Epithelial cell of proximal tubule (primary cell): ENCODE measurements around the gene MATCAP1. TPM values are rescaled to one million over a fixed set of nuclear protein-coding genes. Genes with fewer than 3 reads are reported as not detected.

Experiments
- DNase-seq: peaks from one replicate; pipeline ENCODE4 v3.0.0-alpha.2; 2011; ENCODE audit warnings: low read depth
- H3K4me3 ChIP-seq: 2 replicates; pipeline ENCODE4 v1.5.1; 2011; ENCODE audit warnings: low read depth, mild to moderate bottlenecking, low read length
- total RNA-seq: library from RNA; depleted of rRNA; stranded (reverse); fragments of >200 nt; gene quantifications from 2 replicates; pipeline ENCODE4 v1.2.3, GENCODE V29; 2015
- TF ChIP-seq, protein P1 (sequence below): conservative IDR thresholded peaks from 2 replicates; pipeline ENCODE4 v1.5.1; 2012; ENCODE audit warnings: low read depth, mild to moderate bottlenecking, low read length

Gene MATCAP1
- total RNA-seq, 1 donor from 2014 or later: 11.4 TPM

DNA sequence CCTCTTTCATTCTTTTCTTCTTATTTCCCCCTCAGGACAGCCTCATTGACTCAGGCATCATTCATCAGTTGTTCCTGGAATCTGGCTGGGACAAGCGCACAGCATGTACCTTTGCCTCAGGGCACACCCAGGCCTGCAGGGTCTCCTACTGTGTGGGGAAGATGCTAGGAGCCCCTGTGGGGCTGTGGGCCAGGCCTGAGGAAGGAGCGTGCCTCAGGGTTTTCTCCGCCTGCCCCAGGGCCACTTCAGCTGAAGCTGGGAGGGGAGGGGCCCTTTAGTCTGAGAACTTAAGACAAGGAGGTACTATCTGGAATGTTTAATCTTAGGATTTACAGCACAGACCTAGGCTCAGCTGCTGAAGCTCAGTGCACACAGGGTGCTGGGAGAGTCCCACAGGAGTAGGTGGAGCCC, 23.1 kb upstream of the MATCAP1 start:
- TF ChIP-seq, protein P1, sequence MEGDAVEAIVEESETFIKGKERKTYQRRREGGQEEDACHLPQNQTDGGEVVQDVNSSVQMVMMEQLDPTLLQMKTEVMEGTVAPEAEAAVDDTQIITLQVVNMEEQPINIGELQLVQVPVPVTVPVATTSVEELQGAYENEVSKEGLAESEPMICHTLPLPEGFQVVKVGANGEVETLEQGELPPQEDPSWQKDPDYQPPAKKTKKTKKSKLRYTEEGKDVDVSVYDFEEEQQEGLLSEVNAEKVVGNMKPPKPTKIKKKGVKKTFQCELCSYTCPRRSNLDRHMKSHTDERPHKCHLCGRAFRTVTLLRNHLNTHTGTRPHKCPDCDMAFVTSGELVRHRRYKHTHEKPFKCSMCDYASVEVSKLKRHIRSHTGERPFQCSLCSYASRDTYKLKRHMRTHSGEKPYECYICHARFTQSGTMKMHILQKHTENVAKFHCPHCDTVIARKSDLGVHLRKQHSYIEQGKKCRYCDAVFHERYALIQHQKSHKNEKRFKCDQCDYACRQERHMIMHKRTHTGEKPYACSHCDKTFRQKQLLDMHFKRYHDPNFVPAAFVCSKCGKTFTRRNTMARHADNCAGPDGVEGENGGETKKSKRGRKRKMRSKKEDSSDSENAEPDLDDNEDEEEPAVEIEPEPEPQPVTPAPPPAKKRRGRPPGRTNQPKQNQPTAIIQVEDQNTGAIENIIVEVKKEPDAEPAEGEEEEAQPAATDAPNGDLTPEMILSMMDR: no peak
- no peak for DNase-seq
- H3K4me3 ChIP-seq: no peak overlapping the region

DNA sequence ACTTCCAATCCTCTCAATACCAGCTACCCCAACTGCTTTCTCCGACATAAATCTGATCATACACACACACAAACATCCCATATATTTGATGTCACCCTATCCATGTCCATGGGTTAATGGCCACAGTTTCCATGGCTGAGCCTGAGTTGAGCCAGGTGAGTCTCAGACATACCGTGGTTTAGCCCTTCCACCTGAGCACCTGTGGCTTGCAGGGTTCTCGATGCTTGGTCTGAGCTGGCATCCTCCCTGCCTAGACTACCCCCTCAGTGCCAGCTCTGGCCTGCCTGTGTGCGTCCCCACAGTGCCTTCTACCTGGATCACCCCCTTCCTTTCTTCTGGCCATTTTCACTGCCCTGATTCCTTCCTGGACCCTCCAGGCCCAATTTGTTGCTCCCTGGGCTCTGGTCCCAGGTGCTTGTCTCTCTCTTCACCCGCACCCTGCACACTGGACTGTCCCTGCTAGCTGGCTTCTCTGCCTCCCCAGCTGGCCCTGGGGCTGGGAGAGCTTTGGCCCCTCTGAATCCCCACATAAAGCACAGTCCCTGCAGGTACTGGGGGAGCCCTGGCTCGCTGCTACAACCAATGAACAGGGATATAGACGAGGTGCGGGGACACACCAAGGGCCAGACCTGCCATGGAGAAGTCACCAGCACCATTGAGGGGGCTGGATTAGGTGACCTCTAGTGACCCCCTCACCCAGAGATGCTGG, 22.5 kb upstream of the MATCAP1 start:
- TF ChIP-seq, protein P1: no peak
- H3K4me3 ChIP-seq: no peak overlapping the region
- no peak for DNase-seq

DNA sequence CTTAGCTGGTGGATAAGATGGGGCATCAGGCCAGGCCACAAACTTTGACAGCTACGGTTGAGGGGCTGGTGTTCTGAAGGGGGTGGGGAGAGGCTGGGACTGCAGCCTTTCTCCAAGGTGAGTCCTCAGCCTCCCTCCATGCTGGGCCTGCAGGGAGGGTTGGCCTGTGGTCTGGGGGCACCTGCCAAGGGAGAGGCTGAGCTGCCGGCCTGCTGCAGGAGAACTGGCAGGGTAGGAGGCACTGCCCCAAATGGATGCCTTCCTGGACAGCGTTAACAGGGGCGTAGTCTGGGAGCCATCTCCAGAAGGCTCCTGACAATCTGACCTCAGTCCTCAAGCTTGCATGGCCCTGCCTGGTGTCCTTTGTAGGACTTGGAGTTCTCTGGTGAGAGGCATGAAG, 20.3 kb upstream of the MATCAP1 start:
- DNase-seq: no peak
- TF ChIP-seq, protein P1: no peak
- H3K4me3 ChIP-seq: no peak overlapping the region

DNA sequence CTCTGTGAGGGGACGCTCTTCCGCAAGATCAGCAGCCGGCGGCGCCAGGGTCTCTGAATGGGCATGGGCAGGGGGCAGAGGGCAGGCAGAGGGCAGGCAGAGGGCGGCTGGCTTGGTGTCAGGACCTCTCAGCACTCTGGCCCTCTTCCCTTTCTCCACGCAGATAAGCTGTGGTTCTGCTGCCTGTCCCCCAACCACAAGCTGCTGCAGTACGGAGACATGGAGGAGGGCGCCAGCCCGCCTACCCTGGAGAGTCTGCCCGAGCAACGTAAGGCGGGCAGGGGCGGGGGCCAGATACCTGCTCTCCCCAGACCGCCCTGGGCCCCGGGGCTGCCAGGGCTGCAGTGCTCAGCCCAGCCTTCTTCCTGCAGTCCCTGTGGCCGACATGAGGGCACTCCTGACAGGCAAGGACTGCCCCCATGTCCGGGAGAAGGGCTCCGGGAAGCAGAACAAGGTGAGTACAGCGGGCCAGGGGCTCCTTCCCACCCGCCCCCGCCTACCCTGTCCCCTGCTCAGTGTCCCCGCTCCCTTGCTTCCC, 19.3 kb upstream of the MATCAP1 start:
- no peak for DNase-seq
- H3K4me3 ChIP-seq: no peak overlapping the region
- TF ChIP-seq, protein P1: no peak

DNA sequence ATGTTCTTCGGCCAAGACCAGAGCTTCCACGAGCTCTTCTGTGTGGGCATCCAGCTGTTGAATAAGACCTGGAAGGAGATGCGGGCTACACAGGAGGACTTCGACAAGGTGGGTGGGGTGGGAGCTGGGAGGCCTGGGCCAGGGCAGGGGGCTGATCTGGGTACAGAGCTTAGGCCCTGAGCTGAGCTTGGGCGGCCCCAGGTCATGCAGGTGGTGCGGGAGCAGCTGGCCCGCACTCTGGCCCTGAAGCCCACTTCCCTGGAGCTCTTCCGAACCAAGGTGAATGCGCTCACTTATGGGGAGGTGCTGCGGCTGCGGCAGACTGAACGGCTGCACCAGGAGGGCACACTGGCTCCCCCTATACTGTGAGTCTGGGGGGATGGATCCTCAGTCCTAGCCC, 18.7 kb upstream of the MATCAP1 start:
- TF ChIP-seq, protein P1: no peak
- DNase-seq: no peak
- no peak overlapping the region for H3K4me3 ChIP-seq

DNA sequence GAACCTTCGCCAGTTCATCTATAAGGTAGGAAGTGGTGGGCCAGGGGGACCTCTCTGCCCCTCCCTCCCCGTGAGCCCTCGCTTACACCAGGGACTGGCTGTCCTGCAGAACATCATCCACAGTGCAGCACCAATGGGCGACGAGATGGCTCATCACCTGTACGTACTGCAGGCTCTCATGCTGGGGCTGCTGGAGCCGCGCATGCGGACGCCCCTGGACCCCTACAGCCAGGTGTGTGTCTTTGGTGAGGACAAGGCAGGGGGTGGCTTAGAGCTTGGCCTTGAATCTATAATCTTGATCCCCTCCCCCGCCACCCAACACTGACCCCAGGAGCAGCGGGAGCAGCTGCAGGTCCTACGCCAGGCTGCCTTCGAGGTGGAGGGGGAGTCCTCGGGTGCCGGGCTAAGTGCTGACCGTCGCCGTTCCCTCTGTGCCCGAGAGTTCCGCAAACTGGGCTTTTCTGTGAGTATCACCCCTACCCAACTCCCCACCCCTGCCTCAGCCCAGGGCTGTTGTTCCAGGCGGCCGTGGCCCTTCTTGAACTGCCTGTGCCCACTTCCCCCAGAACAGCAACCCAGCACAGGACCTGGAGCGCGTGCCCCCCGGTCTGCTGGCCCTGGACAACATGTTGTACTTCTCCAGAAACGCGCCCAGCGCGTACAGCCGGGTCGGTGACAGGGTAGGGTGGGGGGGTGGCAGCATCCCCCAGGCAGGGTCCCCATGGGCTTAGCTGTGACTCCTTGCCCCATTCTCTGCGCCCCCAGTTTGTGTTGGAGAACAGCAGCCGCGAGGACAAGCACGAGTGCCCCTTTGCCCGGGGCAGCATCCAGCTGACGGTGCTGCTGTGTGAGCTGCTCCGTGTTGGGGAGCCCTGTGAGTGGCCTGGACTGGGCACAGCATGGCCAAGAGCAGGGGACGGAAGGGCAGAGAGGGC, 17.9 kb upstream of the MATCAP1 start:
- TF ChIP-seq, protein P1: no peak
- no peak for DNase-seq
- H3K4me3 ChIP-seq: no peak overlapping the region
